ENCODE data around the gene GDPD3.

Gene GDPD3

GRCh38 chr16:30108059-30108850, 5.1 kb downstream of the GDPD3 start:
- no peak for DNase-seq (ENCODE audit: low read depth)
- TF ChIP-seq CTCF (IDR thresholded peaks at IDR 0.05; ENCODE audit: low read depth, low read length, missing control alignments) = no peak
- H3K4me3 ChIP-seq (ENCODE audit: low read depth, low read length) = no peak overlapping the region

GRCh38 chr16:30104492-30104891, 8.8 kb downstream of the GDPD3 start:
- H3K4me3 ChIP-seq (ENCODE audit: low read depth, low read length) = no peak overlapping the region
- TF ChIP-seq CTCF (IDR thresholded peaks at IDR 0.05; ENCODE audit: low read depth, low read length, missing control alignments) = no peak
- no peak for DNase-seq (ENCODE audit: low read depth)

- H3K4me3 ChIP-seq (ENCODE audit: low read depth, low read length) = no peak overlapping the region
- TF ChIP-seq CTCF (IDR thresholded peaks at IDR 0.05; ENCODE audit: low read depth, low read length, missing control alignments) = no peak
- DNase-seq (ENCODE audit: low read depth) = no peak
These were observed 9.2 kb downstream of the GDPD3 start for GRCh38 chr16:30104090-30104489.

- TF ChIP-seq CTCF (IDR thresholded peaks at IDR 0.05; ENCODE audit: low read depth, low read length, missing control alignments) = no peak
- no peak overlapping the region; the same call in 1 of the 2 replicates for H3K4me3 ChIP-seq (ENCODE audit: low read depth, low read length)
- no peak for DNase-seq (ENCODE audit: low read depth)
These were observed 16.3 kb downstream of the GDPD3 start for GRCh38 chr16:30096862-30097563.

GRCh38 chr16:30096105-30096861, 17.1 kb downstream of the GDPD3 start, which contains the start of gene YPEL3:
YPEL3 (minus strand) TSS chr16:30096213; CDS start chr16:30095482, 731 bp downstream.
- no peak for TF ChIP-seq CTCF (IDR thresholded peaks at IDR 0.05; ENCODE audit: low read depth, low read length, missing control alignments)
- peak within 1 kb of the TSS; percentile 67 for H3K4me3 ChIP-seq (ENCODE audit: low read depth, low read length)
- DNase-seq (ENCODE audit: low read depth) = peak; percentile 57

GRCh38 chr16:30095166-30096078, 17.9 kb downstream of the GDPD3 start:
- no peak for DNase-seq (ENCODE audit: low read depth)
- H3K4me3 ChIP-seq (ENCODE audit: low read depth, low read length) = peak overlapping the region; percentile 67

More at GRCh38 chr16:30095166-30096078, 17.9 kb downstream of the GDPD3 start:
- no peak for TF ChIP-seq CTCF (IDR thresholded peaks at IDR 0.05; ENCODE audit: low read depth, low read length, missing control alignments)

Data from GM12864 (cell line).